WTC11 (cell line): Measurements from ENCODE around the gene RPS15.

ENCODE experiments used
- CREB1 ChIP-seq: sonication (generic); formaldehyde crosslinking; IDR thresholded peaks from 2 replicates; pipeline ENCODE4 v1.8.0; 2023; ENCODE audit warnings: mild to moderate bottlenecking, missing genetic modification reagents
- CREM ChIP-seq: sonication (generic); formaldehyde crosslinking; IDR thresholded peaks from 2 replicates; pipeline ENCODE4 v1.8.1; 2022; ENCODE audit warnings: mild to moderate bottlenecking, missing genetic modification reagents, moderate library complexity
- CTCF ChIP-seq: fragments of 200-600 bp; IDR thresholded peaks from 2 replicates; pipeline ENCODE4 v1.8.0; 2022; ENCODE audit warnings: antibody characterized with exemption
- ELF4 ChIP-seq: sonication (generic); formaldehyde crosslinking; IDR thresholded peaks from 2 replicates; pipeline ENCODE4 v1.8.1; 2022; ENCODE audit warnings: low read depth, mild to moderate bottlenecking, moderate library complexity, missing genetic modification reagents
- ESRRA ChIP-seq: sonication (generic); formaldehyde crosslinking; IDR thresholded peaks from 2 replicates; pipeline ENCODE4 v1.8.1; 2022; ENCODE audit warnings: mild to moderate bottlenecking, missing genetic modification reagents, borderline replicate concordance
- NR3C1 ChIP-seq: sonication (generic); formaldehyde crosslinking; conservative IDR thresholded peaks from 2 replicates; pipeline ENCODE4 v1.8.1; 2023; ENCODE audit warnings: low read depth, mild to moderate bottlenecking, missing genetic modification reagents
- PRDM15 ChIP-seq: sonication (generic); formaldehyde crosslinking; IDR thresholded peaks from 2 replicates; pipeline ENCODE4 v1.8.0; 2022; ENCODE audit warnings: missing genetic modification reagents
- SP1 ChIP-seq: sonication (generic); formaldehyde crosslinking; conservative IDR thresholded peaks from 2 replicates; pipeline ENCODE4 v1.8.1; 2022; ENCODE audit warnings: missing genetic modification reagents
- TEAD4 ChIP-seq: sonication (generic); formaldehyde crosslinking; IDR thresholded peaks from 2 replicates; pipeline ENCODE4 v1.8.0; 2022; ENCODE audit warnings: mild to moderate bottlenecking, missing genetic modification reagents
- ZNF425 ChIP-seq: fragments of 250-450 bp; sonication (Bioruptor Pico); conservative IDR thresholded peaks from 2 replicates; pipeline ENCODE4 v1.9.0; 2021; ENCODE audit warnings: mild to moderate bottlenecking
- ZNF512 ChIP-seq: sonication (generic); formaldehyde crosslinking; IDR thresholded peaks from 2 replicates; pipeline ENCODE4 v1.8.1; 2022; ENCODE audit warnings: missing genetic modification reagents, borderline replicate concordance
- TF ChIP-seq, protein P1 (sequence below): sonication (generic); formaldehyde crosslinking; conservative IDR thresholded peaks from 2 replicates; pipeline ENCODE4 v1.8.1; 2022; ENCODE audit warnings: mild to moderate bottlenecking, missing genetic modification reagents
- TF ChIP-seq, protein P2 (sequence below): sonication (generic); formaldehyde crosslinking; IDR thresholded peaks from 2 replicates; pipeline ENCODE4 v1.8.1; 2023; ENCODE audit warnings: mild to moderate bottlenecking, missing genetic modification reagents, moderate library complexity

GRCh38 chr19:1447944-1448343 is 9.7 kb downstream of the RPS15 start:
- no peak for TF ChIP-seq CTCF
- TF ChIP-seq TEAD4 (CRISPR knock-in tag), result no peak
- TF ChIP-seq, protein P1, sequence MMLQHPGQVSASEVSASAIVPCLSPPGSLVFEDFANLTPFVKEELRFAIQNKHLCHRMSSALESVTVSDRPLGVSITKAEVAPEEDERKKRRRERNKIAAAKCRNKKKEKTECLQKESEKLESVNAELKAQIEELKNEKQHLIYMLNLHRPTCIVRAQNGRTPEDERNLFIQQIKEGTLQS, result no peak
- no peak for TF ChIP-seq ELF4 (CRISPR knock-in tag)
- TF ChIP-seq SP1 (CRISPR knock-in tag), result no peak
- TF ChIP-seq, protein P2, sequence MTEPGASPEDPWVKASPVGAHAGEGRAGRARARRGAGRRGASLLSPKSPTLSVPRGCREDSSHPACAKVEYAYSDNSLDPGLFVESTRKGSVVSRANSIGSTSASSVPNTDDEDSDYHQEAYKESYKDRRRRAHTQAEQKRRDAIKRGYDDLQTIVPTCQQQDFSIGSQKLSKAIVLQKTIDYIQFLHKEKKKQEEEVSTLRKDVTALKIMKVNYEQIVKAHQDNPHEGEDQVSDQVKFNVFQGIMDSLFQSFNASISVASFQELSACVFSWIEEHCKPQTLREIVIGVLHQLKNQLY (CRISPR knock-in tag), result no peak
- TF ChIP-seq CREM, result no peak
- no peak for TF ChIP-seq CREB1 (CRISPR knock-in tag)
- TF ChIP-seq PRDM15, result no peak
- no peak for TF ChIP-seq ESRRA (CRISPR knock-in tag)
- TF ChIP-seq NR3C1 (CRISPR knock-in tag), result no peak
- TF ChIP-seq ZNF512 (CRISPR knock-in tag), result no peak
- TF ChIP-seq ZNF425 (CRISPR knock-in tag), result no peak
